ENCODE measurements around the gene DIPK1B.

- TF ChIP-seq, protein P1, sequence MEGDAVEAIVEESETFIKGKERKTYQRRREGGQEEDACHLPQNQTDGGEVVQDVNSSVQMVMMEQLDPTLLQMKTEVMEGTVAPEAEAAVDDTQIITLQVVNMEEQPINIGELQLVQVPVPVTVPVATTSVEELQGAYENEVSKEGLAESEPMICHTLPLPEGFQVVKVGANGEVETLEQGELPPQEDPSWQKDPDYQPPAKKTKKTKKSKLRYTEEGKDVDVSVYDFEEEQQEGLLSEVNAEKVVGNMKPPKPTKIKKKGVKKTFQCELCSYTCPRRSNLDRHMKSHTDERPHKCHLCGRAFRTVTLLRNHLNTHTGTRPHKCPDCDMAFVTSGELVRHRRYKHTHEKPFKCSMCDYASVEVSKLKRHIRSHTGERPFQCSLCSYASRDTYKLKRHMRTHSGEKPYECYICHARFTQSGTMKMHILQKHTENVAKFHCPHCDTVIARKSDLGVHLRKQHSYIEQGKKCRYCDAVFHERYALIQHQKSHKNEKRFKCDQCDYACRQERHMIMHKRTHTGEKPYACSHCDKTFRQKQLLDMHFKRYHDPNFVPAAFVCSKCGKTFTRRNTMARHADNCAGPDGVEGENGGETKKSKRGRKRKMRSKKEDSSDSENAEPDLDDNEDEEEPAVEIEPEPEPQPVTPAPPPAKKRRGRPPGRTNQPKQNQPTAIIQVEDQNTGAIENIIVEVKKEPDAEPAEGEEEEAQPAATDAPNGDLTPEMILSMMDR (IDR thresholded peaks at IDR 0.05) = no peak
- no peak for TF ChIP-seq POLR2A (IDR thresholded peaks at IDR 0.05)
Measured at GRCh38 chr9:136673088-136673974, 39.0 kb upstream of the DIPK1B start.
